ENCODE results near the gene CIZ1.

The CIZ1 gene

DNA sequence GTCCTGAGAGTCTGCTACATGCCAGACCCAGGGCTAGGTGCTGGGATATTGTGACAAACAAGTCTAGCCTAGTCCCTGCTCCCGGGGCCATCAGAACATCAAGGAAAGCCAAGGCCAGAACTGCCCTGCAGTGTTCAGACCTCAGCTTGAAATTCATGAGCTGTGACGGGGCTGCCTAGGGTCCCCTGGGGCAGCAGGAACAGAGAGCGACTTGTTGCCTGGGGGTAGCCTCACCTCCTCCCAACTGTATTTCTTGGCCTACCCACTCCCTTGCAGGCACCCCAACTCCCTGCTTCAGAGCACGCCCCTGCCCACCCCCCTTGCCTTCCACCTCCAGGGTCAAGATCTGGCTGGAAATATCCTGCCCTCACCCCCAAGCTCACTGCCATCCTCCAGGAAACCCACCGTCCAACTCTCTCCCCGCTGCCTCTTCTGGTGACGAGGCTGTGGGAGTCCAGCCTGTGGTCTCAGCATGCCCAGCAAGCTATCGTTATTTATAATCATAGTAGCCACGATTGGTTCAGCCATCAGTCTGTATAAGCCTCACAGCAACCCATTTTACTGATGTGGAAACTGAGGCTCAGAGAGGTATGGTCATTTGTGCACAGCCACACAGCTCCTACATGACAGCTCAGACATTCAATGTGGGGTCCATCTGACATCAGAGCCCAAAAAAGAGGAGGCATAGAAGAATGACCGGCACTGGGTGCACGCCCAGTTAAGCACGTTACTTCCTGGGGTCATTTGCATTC, 22.6 kb upstream of the CIZ1 start:
- DNase-seq: no peak

- no peak for DNase-seq
Observed at GRCh38 chr9:128211981-128212281, 20.6 kb upstream of the CIZ1 start.

DNA sequence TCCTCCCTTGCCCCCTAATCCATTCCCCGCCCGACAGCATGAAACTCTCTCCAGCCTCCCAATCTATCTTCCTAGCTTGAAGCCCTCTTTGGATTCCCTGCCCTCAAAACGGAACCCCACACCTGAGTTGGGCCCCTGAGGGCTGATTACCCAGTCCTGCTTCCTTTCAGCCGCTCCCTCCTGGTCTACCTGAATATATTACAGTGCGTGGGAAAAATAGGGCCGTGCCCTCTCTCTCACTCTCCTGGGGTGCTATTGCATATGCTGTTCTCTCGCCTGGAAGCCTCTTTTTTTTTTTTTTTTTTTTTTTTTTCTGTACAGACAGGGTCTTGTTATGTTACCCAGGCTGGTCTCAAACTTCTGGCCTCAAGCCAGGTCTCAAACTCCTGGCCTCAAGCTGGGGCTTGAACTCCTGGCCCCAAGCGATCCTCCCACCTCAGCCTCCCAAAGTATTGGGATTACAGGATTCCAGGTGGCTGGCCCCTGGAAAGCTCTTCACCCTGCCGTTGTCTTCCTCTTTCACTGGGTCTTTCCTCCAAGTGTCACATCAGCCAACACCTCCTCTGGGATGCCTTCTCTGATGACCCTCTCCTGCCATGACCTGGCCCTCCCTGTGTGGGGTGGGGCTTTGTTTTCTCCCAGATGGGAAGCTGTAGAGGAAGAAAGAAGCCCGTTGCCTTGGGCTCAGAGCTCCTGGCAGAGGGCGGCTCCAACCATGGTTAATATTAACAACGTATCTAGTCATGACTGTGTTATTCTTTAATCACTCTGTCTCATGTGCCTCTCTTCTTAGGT, 20.0 kb upstream of the CIZ1 start:
- DNase-seq: no peak

GRCh38 chr9:128208946-128209669, 17.7 kb upstream of the CIZ1 start:
- DNase-seq: no peak

- no peak for DNase-seq
Observed at GRCh38 chr9:128208386-128208785, 17.0 kb upstream of the CIZ1 start.

- DNase-seq: no peak
Observed at GRCh38 chr9:128206916-128207910, 15.8 kb upstream of the CIZ1 start.

- DNase-seq: no peak
Observed at GRCh38 chr9:128206484-128206883, 15.1 kb upstream of the CIZ1 start.

DNA sequence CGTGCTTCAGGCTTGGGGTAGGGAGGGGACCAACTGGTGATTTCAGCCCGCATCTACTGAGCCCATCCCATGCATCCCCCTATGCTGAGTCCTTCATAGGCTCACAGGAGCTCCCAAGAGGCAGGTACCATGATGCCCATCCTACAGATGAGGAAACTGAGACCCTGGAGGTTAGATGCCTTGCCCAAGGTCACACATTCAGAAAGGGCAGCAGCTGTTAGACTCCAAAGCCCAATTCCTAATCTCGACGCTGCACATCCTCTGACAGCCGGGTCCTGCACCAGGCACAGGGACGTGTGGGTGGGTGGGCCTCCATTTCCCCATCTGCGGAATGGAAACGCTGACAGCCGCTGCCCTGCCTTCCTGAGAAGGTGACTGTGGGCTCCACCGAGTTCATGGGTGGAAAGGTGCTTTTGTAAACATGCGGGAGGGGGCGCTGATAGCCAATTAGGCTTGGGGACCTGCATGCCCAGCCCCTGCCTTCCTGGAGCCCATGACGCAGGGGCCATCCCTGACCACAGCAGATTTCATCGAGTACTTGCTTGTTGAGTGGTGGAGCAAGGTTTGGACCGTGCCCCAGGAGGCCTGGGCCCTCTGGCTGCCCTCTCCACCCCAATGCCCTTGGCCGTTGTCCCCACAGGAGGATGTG, 14.0 kb upstream of the CIZ1 start:
- DNase-seq: no peak

- DNase-seq: no peak
Observed at GRCh38 chr9:128204858-128205257, 13.5 kb upstream of the CIZ1 start.

DNA sequence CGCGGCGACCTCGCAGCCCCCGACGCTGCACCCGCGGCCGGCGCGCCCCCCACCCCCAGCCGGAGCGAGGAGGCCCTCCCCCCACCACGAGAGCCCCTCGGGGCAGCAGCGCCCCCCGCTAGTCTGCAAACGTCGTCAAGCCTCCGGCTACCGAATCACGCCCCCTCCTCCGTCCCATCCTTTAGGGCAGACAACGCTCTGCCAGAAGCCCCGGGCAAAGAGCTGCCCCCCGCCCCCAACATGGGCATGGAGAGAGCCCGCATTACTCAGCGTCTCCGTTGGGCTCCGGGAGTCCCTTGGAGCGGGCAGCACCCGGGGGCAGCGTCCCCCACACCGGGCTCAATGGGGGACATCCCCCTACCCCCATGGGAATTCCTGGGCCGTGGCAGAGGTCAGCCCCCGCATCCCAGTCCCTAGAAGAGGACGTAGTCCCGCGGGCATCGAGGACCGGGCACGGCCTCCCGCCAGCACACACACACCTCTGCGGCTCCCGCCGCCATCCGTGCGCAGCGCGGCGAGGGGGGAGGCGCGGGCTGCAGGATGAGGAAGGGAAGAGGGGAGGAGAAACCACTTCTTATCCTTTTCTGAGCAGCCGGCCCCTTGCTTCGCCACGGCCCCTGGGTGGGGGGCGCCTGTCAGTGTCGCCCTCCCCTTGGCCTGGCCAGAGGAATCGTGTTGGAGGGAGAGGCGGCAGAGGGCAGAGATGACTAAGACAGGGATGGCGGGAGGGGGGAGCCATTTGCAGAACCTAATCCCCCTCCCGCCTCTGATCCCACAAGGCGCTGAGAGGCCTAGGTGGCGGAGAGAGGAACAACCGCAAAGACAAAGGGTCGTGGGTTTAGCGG, 12.6 kb upstream of the CIZ1 start:
- peak; percentile 75 for DNase-seq

- peak; percentile 86 for DNase-seq
Observed at GRCh38 chr9:128203024-128203706, 11.8 kb upstream of the CIZ1 start, which contains the start of gene DNM1. Gene DNM1, plus strand, starts transcription at chr9:128203379. Its CDS starts 92 bp downstream, at chr9:128203471.

GRCh38 chr9:128202648-128203023, 11.3 kb upstream of the CIZ1 start:
- no peak for DNase-seq

DNA sequence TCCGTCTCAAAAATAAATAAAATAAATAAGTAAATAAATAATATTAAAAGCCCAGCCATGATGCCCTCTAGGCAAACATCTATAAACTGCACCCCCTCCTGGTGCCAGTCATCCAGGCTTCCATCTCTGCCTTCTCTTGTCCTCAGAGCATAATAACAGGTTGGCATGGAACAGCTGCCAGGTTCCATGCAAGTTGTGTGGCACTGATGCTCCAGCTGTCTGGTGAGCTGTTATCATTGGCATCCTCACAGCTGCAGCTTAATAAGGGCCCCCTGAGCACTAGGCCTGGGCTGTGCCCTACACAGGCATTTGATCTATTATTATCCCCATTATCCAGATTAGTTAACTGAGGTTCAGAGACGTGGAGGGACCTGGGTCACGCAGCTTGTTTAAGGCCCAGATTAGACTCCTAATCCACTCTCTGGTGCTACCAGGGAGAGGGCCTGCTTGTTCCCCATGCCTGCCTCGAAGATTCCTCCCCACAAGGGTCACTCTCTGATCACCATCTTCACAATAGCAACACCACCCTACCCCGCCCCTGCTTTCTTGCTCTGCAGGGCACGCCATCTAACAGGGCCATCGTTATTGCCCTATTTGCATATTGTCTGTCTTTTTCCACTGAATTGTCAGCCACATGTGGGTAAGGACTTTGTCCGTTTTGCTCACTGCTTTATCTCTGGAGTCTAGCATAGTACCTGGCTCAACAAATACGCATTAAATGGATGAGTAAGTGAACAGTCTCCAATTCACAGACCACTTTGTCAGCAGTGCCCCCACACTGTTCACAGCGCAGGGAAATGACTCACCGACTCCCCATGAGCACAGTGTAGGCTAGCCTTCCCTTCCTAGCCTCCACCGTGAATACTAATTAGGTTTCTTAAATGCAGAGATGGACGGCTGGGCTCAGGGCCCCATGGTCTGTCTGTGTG, 10.3 kb upstream of the CIZ1 start:
- DNase-seq: no peak

GRCh38 chr9:128193469-128194096, 2.2 kb upstream of the CIZ1 start:
- no peak for DNase-seq

GRCh38 chr9:128192601-128193371, 1.4 kb upstream of the CIZ1 start:
- DNase-seq: no peak

DNA sequence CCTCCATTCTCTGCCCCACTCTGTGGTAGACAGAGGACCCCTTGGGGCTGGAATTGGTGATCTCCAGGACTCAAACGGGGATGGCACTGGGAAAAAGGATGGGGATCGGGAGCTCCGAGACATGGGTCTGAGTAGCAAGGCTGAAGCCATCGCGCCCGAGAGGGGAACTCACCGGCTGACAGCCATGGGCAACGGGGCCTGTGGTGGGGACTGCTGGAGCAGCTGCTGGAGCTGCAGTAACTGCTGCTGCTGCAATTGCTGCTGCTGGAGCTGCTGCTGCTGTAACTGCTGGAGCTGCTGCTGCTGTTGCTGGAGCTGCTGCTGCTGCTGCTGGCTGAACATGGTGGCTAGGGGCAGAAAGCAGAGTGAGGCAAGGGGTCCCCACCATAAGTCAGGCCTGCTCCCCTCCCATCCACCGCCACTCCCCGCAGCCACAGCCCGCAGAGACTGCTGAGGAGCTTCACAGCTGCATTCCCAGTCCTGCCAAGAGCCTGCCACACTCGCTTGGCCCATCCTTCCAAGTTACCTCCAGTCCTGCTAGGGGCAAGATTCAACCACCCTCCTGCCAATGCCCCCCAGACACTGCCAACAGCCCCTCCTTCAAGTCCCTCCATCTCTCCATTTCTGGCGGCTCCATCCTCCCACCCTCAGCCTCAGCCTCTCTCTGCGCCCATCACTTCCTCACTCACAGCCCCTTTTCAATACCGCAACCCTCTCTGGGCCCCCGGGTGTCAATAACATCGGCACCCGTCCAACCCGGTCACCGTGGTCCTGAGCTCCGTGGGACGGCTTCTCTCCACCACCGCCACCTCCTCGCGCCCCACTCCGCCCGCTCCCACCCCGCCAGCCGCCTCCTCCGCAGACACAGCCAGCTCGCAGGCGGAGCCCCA, 611 bp downstream of the CIZ1 start:
- DNase-seq: peak; percentile 40

DNA sequence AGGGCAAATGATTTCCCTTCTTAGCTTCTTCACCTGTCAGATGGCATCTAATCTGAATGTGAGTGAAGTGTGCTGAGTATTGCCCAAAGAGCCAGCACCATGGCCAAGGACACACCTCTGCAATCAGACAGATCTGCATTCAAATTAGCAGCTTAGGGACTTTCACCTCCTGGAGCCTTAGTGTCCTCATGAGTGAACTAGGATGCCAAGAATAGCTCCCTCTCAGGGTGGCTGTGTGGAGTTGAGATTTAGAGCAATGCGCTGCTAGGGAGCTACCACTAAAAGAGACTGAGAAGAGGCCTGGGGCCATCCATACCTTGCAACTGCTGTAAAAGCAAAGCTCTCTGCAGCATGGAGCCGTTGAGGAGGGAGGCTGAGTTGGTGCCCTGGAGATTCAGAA, 1.4 kb downstream of the CIZ1 start:
- DNase-seq: no peak

Data from OCI-M1 (cell line).